Activated CD8-positive, alpha-beta memory T cell treated with anti-CD3 and anti-CD28 coated beads for 24 hours (primary cell): ENCODE results near the gene DHX58.
"Not testable (repeated sequence)": the region's sequence is repeated elsewhere in the genome, so short reads cannot be mapped to it uniquely, and the experiment has no call there.

Source experiments
- DNase-seq: peaks from one replicate; pipeline ENCODE4 v3.0.0-alpha.2; 2020

DHX58 gene

GRCh38 chr17:42112552-42113176 is at the start of gene DHX58:
Gene DHX58 (minus strand): TSS chr17:42112714. CDS start chr17:42111892, 822 bp downstream.
- peak; percentile 87 for DNase-seq

- DNase-seq = no peak
Measured at GRCh38 chr17:42160531-42160910, 48.0 kb upstream of the DHX58 start.

- DNase-seq = no peak
Measured at GRCh38 chr17:42159796-42160530, 47.4 kb upstream of the DHX58 start.

- DNase-seq = no peak
Measured at GRCh38 chr17:42155614-42156045, 43.1 kb upstream of the DHX58 start.

GRCh38 chr17:42153919-42154742 is 41.6 kb upstream of the DHX58 start:
- DNase-seq = no peak

- no peak for DNase-seq
Measured at GRCh38 chr17:42146911-42147607, 34.5 kb upstream of the DHX58 start.

GRCh38 chr17:42143138-42143537 is 30.6 kb upstream of the DHX58 start:
- not testable (repeated sequence) for DNase-seq

- DNase-seq = no peak
Measured at GRCh38 chr17:42142371-42142896, 29.9 kb upstream of the DHX58 start.

GRCh38 chr17:42141382-42141781 is 28.9 kb upstream of the DHX58 start:
- no peak for DNase-seq

GRCh38 chr17:42140690-42141089 is 28.2 kb upstream of the DHX58 start:
- DNase-seq = not testable (repeated sequence)

- DNase-seq = no peak
Measured at GRCh38 chr17:42138749-42139492, 26.4 kb upstream of the DHX58 start.

- no peak for DNase-seq
Measured at GRCh38 chr17:42136654-42137051, 24.1 kb upstream of the DHX58 start.

- DNase-seq = no peak
Measured at GRCh38 chr17:42135664-42136653, 23.4 kb upstream of the DHX58 start.

GRCh38 chr17:42135151-42135550 is 22.6 kb upstream of the DHX58 start:
- DNase-seq = no peak

- DNase-seq = no peak
Measured at GRCh38 chr17:42133461-42134041, 21.0 kb upstream of the DHX58 start.

GRCh38 chr17:42132941-42133340 is 20.4 kb upstream of the DHX58 start:
- no peak for DNase-seq

- DNase-seq = no peak
Measured at GRCh38 chr17:42131981-42132432, 19.5 kb upstream of the DHX58 start.

- DNase-seq = no peak
Measured at GRCh38 chr17:42131232-42131631, 18.7 kb upstream of the DHX58 start.

- no peak for DNase-seq
Measured at GRCh38 chr17:42130310-42130936, 17.9 kb upstream of the DHX58 start.
